Epithelial cell of proximal tubule (primary cell): Measurements from ENCODE around the gene LPCAT2. TPM values are rescaled to one million over a fixed set of nuclear protein-coding genes. Genes with fewer than 3 reads are reported as not detected.

Source experiments
- DNase-seq: peaks from one replicate; pipeline ENCODE4 v3.0.0-alpha.2; 2011; ENCODE audit warnings: low read depth
- H3K4me3 ChIP-seq: 2 replicates; pipeline ENCODE4 v1.5.1; 2011; ENCODE audit warnings: low read depth, mild to moderate bottlenecking, low read length
- total RNA-seq: library from RNA; depleted of rRNA; stranded (reverse); fragments of >200 nt; gene quantifications from 2 replicates; pipeline ENCODE4 v1.2.3, GENCODE V29; 2015
- TF ChIP-seq, protein P1 (sequence below): conservative IDR thresholded peaks from 2 replicates; pipeline ENCODE4 v1.5.1; 2012; ENCODE audit warnings: low read depth, mild to moderate bottlenecking, low read length

LPCAT2 gene
- total RNA-seq, 1 donor from 2014 or later: 3.7 TPM

- DNase-seq: no peak
- TF ChIP-seq, protein P1, sequence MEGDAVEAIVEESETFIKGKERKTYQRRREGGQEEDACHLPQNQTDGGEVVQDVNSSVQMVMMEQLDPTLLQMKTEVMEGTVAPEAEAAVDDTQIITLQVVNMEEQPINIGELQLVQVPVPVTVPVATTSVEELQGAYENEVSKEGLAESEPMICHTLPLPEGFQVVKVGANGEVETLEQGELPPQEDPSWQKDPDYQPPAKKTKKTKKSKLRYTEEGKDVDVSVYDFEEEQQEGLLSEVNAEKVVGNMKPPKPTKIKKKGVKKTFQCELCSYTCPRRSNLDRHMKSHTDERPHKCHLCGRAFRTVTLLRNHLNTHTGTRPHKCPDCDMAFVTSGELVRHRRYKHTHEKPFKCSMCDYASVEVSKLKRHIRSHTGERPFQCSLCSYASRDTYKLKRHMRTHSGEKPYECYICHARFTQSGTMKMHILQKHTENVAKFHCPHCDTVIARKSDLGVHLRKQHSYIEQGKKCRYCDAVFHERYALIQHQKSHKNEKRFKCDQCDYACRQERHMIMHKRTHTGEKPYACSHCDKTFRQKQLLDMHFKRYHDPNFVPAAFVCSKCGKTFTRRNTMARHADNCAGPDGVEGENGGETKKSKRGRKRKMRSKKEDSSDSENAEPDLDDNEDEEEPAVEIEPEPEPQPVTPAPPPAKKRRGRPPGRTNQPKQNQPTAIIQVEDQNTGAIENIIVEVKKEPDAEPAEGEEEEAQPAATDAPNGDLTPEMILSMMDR: no peak
Observed at GRCh38 chr16:55625843-55626242, 117.0 kb downstream of the LPCAT2 start.

DNA sequence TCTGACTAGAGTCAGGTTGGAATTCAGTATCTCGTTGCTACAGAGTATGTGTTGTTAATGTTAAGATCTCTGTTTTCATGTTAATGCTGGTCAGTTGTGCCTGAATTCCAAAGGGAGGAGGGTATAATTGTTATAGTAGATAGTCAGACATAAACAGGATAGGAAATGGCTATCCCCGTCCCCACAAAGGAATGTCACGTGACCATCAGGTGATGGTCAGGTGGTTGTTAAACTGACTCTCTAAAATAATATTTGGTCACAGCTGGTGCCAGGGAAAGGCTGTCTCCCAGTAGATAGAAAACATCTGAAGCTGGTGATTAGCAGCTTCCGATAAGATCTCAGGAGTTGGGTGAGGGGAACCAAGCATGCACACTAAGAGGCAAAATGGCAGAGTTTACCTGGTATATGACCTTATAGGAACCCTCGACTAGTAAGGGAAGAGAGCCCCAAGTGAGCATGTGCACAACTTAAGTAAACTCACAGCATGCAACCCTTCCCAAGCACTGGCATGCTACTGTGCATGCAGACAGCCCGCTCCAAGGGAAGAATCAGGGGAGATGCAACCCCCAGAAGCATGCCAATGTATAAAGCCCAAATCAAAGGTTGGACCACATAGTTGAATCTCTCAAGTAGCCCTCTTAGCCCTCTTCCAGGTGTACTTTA, 119.6 kb downstream of the LPCAT2 start:
- TF ChIP-seq, protein P1: no peak
- H3K4me3 ChIP-seq: no peak overlapping the region
- no peak for DNase-seq

More at GRCh38 chr16:55625843-55626242, 117.0 kb downstream of the LPCAT2 start:
- H3K4me3 ChIP-seq: no peak overlapping the region

GRCh38 chr16:55630774-55631173, 121.9 kb downstream of the LPCAT2 start:
- no peak for DNase-seq
- TF ChIP-seq, protein P1: no peak
- H3K4me3 ChIP-seq: no peak overlapping the region

DNA sequence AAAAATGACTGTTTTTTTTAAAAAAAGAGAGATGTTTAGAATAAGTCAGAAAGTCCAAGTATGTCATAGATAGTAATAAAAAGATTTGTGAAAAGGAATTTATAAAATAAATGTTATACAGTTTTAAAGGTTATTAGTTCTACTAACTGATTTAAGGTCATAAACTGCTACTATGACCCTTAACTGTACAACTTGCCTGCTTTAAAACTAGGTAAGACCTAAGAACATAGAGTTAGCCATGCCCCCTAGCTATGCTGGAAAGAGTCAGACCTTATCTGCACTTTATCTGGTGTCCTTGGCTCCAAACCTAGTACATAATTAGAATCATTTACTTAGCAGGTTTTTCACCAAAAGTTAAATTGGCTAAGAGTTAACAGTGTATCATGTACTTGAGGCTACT, 123.4 kb downstream of the LPCAT2 start:
- no peak for DNase-seq
- no peak overlapping the region for H3K4me3 ChIP-seq
- TF ChIP-seq, protein P1: no peak

GRCh38 chr16:55634193-55634592, 125.3 kb downstream of the LPCAT2 start:
- no peak for DNase-seq
- TF ChIP-seq, protein P1: no peak
- H3K4me3 ChIP-seq: no peak overlapping the region

Other genes with a start within 250 kb of the LPCAT2 start
- gene IRX6, start 184.9 kb upstream of the LPCAT2 start, total RNA-seq: 0.72 and 2.2 TPM in 2 replicates
- gene MMP2, start 29.9 kb upstream of the LPCAT2 start, total RNA-seq: 5.6 and 19.2 TPM in 2 replicates
- gene CAPNS2, start 57.6 kb downstream of the LPCAT2 start, total RNA-seq: not detected in 2 replicates
- gene SLC6A2, start 146.9 kb downstream of the LPCAT2 start, total RNA-seq: not detected in 2 replicates